GM18909 (cell line): ENCODE measurements around the gene EIPR1.
"Not testable (repeated sequence)": the region's sequence is repeated elsewhere in the genome, so short reads cannot be mapped to it uniquely, and the experiment has no call there.

ENCODE experiments used
- ATAC-seq: cut with Tn5 transposase; IDR thresholded peaks from one replicate; pipeline ENCODE4 v1.9.1; 2021; ENCODE audit warnings: mild to moderate bottlenecking; ENCODE audit not compliant: unreplicated experiment, poor library complexity

EIPR1 gene

DNA sequence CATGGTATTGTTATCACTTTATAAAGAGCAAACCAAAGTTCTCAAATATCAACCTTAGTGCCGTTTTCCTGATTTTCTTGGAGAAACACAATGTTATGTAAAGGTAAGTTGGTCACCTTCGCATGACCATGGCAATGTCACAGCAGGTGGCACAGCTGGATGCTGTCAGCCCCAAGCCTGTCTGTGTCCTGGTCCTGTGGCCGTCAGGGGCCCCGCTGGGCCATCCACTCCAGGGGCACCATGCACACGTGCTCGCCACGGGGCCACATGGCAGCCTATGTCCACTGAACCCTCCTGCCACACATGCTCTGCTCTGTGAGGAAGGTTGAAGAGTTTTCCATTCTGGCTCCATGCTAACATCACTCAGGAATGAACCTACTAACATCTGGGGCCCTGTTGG, 85.9 kb downstream of the EIPR1 start:
- no peak for ATAC-seq

DNA sequence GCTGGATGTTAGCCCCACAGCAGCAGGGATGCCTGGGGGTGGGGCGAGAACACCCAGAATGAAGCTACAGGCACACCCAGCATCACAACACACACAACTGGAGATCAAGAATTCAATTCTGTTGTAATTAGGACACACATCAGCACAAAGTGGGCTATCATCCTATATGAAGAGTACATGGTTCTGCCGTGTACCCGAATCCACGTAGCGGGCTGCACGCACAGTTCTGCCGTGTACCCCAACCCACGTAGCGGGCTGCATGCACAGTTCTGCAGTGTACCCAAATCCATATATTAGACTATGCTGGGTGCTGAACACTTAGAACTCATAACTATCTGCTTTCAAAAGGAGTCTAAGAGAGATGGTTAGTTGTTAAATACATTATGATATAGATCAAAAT, 86.5 kb downstream of the EIPR1 start:
- no peak for ATAC-seq

DNA sequence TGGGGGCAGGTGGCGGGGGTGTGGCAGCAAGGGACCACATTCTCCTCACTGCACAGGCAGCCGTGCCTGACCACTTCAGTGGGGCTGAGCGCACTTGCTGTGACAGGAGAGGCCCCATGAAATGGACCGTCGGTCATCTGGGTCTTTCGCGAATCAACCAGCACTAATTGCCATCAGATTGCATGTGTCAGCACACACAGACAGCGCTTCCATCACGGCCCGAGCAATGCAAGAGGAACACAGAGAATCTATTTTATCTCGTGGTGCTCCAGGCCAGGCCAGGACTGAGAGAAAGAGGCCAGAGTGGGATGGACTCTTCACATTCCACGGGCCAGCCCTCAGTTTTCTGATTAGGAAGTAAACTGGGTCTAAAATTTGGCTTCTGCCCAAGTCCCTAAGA, 87.0 kb downstream of the EIPR1 start:
- no peak for ATAC-seq

DNA sequence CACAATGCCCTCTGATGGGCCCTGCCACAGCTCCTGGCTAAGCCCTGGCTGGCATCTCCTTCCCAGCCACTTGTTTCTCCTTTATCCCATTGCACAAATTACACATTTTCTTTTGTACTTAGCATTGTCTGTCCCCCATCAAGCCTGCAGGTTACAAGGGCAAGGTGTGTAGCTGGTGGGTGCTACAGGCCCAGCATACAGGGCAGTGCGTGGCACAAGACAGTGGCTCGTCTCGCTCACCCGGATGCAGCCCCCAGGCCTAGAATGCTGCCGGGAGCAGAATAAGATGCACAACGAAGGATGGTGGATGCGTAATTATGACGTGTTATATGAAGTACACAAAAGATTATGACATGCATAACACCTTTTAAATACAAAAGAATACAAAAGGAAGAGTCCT, 87.6 kb downstream of the EIPR1 start:
- ATAC-seq: no peak

DNA sequence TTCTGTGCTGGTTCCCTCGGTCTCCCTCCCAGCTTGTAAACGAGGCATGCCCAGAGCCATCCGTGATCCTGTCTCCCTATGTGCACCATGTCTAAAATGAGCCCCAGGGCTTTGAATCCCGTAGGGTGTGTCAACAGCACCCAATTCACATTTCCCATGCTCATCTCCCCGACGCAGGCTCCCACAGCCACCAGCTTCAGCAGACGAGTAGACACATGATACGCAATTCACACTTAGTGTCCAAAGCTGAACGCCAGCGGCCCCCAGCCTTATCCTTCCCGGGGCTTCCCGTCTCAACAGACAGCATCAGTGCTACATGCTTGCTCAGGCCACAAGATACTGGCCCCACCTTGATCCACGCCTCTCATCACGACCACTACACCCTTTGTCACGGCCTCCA, 88.1 kb downstream of the EIPR1 start:
- no peak for ATAC-seq

DNA sequence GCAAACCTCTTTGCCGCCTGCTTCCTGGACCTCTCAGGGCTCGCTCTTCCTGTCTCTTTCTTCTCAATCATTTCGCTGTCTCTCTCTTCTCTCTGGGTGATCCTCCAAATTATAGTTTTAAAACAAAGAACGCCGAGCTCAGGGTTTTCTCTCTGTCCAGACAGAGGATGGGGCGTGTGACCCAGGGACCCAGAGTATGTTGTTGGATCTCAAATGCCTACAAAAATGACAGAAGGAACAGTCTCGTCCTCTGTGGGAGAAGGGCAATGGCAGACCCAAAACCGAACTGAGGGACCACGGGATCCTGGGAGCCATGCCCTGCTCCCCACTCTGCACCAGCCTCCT, 88.5 kb downstream of the EIPR1 start:
- ATAC-seq: no peak

DNA sequence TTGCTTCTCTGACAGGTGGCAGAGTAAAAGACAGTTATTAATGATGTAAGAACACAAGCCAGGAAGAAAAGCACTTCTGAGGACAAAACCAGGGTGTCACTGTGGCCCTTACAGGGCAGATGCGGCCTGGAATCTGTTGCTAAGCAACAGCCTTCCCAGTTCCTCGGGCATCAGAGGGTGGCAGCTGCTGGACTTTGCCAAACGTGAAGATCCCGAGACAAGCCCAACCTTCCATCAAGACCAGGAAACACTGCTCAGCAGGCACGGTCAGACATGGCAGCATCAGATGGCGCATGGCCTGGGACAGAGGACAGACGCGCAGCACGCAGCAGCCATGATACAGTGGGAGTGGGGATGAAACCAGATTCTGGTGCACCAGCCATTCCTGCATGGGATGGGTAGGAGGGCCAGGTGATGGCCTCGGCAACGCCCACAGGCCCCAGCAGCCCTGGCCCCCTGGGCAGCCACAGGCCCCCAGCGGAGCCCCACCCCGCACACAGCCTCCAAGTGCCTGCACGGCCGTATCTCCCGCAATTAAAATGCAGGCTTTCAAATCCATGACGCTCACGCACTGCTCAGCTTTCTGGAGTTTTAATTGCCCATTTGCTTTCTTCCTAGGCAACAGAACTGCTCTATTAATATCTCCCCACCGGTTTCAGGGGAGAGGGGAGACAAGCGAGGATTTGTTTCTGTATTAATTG, 89.0 kb downstream of the EIPR1 start:
- ATAC-seq: no peak

DNA sequence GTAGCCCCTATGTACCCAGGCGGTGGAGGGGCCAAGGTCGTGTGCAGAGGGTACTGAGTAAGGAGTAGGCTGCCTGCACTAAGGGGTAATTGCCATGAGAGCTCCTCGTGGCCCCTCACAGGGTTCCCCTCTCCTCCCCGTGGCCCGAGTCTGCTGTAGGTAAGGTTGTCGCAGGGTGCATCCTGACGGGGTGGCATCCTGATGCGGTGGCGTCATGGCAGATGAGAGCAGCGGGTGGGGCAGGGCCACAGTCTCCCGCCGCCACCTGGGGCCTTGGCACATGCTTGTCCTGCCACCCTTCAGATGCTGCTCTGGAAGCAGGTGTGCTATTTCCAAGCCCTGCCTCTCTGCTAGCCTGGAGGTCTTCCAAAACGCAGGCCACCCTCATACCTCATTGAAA, 89.7 kb downstream of the EIPR1 start:
- ATAC-seq: no peak

DNA sequence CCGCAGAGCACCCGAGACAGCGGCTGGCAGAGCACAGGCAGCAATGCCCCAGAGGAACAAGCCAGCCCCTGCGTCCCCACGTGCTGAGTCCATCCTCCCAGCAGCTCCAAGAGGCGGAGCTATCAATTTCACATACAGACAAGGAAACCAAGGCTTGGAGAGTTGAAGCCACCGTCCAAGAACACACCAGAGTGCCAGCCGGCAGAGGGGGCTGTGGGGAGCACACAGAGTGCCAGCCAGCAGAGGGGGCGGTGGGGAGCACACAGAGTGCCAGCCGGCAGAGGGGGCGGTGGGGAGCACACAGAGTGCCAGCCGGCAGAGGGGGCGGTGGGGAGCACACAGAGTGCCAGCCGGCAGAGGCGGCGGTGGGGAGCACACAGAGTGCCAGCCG, 91.0 kb downstream of the EIPR1 start:
- ATAC-seq: not testable (repeated sequence)

DNA sequence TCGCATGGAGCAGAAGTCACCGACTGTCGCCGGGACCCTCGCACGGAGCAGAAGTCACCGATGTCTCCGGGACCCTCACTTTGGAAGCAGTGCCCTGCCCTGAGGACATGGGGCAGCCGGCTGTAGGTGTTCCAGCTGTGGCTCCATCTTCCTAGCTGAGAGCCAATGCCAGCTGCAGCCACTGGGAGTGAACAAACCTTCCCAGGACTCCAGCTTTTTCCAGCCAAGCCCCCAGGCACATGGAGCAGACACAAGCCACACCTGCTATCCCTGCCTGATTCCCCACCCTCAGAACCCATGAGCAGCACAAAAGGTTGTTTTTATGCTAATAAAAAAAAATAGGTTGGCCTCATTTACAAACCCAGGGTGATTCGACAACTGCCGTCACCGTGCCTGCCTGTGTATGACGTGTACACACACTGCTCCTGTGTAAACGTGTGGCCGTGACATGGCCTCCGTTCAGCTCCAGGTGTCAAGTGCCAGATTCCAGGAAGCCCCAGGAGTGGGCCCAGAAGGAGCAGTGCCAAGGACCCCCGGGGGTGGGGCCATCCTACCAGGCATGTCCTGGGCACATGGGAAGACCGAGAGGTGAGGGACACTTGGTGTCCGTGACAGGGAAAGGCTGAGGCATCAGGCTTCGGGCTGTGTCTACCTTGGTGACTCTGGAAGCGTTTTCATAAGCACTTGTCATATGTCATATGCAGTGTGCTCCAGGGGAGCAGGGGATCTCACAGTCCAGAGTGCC, 91.5 kb downstream of the EIPR1 start:
- ATAC-seq: no peak

DNA sequence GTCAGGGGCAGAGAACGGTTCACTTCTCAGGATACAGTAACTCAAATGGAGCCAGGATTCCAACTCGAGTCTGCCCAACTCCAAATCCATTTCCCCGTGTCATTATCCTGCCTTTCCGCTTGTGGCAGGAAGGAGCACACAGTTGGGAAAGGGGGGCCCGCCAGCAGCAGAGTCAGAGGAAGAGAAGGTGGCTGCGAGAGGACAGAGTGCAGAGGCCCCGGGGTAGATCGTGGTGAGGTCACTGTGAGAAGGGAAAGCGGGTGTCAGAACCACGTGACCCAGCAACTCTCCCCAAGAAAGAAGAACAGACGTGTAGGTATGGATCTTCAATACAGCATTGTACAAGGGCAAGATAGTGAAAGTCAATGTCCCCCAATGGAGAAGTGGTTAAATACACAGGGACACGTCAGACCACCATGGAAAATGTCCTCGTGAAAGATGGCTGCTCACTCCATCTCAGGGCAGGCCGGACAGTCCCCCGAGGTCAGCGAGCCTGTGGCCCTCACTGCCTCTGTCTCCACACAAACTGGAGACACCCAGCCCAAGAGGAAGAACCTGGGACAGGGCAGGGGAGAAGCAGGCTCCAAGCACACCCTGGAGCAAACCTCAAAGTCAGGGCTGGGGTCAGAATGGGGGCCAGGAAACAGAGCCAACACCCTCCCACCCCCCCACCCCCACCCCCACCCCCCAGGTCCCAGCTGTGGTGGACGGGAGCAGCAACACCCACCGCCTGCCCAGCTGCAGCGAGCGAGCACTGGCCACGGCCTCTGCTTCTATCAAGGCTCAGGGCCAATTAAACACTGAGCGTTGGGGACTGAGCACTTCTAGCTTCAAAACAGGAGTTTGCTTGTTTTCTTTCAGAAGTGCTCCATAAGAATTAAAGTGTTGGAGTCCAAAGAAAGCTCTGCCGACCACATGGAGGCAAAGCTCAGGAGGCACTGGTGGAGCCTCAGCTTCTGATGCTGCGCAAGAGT, 92.7 kb downstream of the EIPR1 start:
- no peak for ATAC-seq

DNA sequence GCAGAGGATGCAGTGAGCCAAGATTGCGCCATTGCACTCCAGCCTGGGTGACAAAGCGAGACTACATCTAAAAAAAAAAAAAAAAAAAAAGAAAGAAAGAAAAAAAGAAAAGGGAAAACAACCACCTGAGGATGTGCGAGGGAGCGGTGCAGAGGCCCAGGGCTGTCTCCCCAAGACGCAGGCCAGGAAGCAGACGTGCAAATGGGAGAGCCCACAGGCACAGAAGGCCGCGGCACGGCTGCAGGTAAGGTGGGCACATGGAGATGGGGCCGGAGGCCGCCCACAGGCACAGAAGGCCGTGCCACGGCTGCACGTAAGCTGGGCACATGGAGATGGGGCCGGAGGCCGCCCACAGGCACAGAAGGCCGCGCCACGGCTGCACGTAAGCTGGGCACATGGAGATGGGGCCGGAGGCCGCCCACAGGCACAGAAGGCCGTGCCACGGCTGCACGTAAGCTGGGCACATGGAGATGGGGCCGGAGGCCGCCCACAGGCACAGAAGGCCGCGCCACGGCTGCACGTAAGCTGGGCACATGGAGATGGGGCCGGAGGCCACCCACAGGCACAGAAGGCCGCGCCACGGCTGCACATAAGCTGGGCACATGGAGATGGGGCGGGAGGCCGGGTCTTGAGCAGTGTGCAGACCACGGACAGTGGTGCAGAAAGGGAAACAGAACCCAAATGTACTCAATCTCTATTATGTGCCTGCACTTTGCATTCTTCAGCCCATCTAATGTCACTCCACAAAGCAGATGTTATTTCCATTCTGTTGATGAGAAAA, 93.6 kb downstream of the EIPR1 start:
- ATAC-seq: not testable (repeated sequence)

DNA sequence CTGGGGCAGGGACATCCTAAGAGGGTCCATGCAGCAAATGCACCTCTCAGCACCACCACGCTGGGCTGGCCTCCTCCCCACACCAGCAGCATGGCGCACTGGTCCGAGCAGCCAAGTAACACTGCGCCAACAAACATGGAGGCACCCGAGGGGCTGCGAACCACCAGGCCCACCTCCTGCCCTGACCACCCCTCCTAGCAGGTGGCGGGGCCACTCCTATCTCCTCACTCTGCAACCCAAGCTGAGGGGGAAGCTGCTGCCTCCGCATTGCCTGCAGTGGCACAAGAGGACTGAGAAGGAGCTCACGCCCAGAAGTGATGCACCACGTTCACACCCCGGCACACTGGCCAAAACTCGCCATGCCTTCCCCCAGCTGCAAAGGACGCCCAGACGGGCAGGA, 94.4 kb downstream of the EIPR1 start:
- no peak for ATAC-seq

DNA sequence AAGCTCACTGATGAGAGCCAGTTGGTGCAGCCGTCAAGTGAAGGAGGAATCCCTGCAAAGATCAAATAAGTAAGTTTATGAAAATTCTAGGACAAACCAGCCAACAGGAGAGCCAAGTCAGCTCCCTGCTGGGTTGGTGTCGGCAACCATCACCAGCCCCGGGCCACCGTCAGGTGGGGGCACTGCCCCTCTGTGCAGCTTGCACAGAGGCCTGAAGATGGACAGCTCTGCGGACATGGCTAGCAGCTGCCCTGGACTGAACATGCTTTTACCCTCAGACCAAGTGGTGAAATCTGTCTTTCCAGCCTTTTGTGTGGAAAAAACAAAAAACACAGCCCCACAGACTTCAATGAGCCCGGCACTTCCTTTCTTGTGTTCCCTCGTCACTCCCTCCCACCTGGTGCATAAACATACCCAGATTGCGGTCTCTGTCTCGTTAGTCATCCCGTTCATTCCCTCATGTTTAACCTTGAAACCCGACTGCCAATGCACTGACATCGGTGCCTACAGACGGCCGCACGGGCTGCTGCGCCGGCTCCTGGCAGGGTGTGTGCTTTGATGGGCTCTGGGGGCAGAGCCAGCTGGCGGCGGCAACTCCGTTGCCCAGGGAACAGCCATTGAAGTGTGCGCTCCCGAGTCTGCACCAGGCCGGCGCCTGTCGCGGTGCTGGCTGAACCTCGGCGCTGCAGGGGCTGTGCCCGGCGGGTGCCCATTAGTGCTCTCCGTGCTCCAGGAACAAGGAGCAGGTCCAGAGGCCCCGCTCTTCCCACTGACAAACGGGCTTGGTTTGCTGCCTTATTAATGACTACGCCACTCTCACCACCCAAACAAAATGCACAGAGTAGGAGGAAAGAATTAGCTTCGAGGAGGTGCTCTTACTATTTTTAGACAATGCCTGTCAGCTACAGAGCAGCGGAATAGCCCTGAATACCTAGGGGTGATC, 95.3 kb downstream of the EIPR1 start:
- ATAC-seq: no peak

DNA sequence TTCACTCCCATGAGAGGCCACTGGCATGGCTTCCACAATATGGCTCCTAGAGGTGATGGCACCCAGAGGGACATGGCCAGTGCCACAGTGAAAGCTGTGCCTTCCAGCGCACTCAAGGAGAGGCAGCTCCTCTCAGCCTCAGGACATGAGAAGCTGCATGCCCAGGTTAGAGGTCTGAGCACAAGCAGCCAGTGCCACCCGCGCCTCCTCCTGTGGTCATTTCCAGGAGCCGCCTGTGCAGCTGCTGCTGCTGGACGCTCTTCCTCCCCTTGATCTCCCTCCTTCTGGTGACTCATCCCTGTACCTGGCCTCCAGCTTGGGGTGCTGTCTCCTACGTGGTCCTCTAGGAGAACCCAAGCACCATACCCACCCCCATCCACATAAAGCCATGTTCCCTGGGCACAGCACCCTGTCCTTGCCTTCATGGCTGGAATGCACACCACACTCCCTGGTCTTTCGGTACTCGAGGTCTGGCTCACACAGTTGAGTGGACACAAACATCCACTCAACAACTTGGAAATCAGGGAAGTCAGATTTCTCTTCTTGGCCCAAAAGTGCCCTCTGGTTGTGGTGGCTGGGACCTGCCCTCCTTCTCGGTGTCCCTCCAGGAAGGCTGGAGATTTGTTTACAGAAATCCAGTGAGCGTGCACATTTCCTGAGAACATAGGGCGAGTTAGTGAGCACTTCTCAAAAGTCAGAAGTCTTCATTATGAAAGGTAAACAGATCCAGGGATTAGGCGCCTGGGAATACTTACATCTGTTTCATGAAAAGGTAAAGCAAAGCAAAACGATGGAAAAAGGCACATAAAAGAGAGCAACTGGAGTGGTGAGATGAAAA, 96.7 kb downstream of the EIPR1 start:
- no peak for ATAC-seq

DNA sequence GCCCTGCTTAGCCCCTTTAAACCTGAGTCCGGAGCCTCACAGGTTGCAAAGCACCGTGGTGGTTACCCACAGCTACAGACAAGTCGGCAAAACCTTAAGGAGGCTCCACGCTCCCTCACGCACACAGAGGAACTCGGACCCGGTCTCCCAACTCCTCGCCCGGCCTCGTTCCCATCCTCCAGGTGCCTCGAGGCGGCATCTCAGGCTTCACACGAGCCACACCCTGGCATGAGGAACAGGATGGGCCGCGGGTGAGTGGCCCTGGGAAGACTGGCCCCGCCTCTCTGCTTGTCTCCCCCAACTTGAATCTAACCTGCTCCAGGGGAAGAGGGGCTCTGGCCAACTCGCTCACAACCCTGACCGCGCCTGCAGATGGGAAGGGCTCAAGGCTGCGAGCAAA, 97.4 kb downstream of the EIPR1 start:
- no peak for ATAC-seq

DNA sequence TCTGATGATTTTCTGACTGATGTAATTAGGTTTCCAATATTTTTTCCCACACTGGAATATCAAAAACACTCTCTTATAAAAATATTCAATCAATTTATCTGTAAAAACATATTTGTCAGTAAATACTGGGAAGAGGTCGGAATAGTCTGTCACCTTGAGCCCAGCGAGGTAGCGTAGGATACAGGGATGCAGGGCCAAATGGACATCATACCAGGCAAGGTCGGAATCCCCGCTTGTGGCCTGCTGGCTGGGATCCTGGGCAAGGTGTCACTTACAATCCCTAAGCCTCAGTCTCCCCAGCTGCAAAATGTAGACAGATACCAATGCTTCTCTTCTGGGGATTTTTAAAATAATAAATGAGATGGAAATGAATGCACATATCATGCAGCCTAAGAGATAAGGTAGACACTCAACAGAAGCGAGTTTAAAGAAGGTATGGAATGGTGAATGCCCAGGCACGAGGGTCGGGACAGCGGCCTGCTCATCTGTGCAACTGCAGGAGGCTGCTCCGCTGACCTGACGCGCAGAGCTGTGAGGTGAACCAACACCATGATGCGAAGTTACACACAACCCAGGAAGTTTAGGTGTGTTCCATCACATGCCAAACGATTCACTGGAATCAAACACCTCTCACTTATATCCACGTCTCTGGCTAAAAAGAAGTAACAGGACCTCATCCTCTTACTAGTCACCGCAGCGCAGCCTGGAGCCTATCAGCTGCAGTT, 98.2 kb downstream of the EIPR1 start:
- ATAC-seq: no peak
